ENCODE measurements around the gene MAVS.
"Not testable (repeated sequence)": the region's sequence is repeated elsewhere in the genome, so short reads cannot be mapped to it uniquely, and the experiment has no call there.

DNA sequence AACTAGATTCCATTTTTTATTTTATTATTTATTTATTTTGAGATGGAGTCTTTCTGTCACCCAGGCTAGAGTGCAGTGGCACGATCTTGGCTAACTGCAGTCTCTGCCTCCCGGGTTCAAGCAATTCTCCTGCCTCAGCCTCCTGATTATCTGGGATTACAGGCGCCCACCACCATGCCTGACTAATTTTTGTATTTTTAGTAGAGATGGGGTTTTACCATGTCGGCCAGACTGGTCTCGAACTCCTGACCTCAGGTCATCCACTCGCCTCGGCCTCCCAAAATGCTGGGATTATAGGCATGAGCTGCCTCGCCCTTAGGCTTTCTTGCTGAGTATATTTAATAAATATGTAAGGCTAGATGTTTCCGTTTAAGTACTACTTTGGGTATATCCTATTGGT, 51.5 kb downstream of the MAVS start:
- not testable (repeated sequence) for TF ChIP-seq ZNF565 (CRISPR knock-in tag; conservative IDR thresholded peaks at IDR 0.05; ENCODE audit: low read depth); SNAI2 (CRISPR knock-in tag; IDR thresholded peaks at IDR 0.05)
- TF ChIP-seq, protein P1, sequence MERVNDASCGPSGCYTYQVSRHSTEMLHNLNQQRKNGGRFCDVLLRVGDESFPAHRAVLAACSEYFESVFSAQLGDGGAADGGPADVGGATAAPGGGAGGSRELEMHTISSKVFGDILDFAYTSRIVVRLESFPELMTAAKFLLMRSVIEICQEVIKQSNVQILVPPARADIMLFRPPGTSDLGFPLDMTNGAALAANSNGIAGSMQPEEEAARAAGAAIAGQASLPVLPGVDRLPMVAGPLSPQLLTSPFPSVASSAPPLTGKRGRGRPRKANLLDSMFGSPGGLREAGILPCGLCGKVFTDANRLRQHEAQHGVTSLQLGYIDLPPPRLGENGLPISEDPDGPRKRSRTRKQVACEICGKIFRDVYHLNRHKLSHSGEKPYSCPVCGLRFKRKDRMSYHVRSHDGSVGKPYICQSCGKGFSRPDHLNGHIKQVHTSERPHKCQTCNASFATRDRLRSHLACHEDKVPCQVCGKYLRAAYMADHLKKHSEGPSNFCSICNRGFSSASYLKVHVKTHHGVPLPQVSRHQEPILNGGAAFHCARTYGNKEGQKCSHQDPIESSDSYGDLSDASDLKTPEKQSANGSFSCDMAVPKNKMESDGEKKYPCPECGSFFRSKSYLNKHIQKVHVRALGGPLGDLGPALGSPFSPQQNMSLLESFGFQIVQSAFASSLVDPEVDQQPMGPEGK (CRISPR knock-in tag; IDR thresholded peaks at IDR 0.05; ENCODE audit: borderline replicate concordance): not testable (repeated sequence)
